GM19035 (cell line): Measurements from ENCODE around the gene MMP11.
"Not testable (repeated sequence)": the region's sequence is repeated elsewhere in the genome, so short reads cannot be mapped to it uniquely, and the experiment has no call there.

ENCODE experiments used
- ATAC-seq: cut with Tn5 transposase; IDR thresholded peaks from one replicate; pipeline ENCODE4 v1.9.1; 2021; ENCODE audit not compliant: unreplicated experiment

The MMP11 gene

GRCh38 chr22:23772649-23773473 is at the start of gene MMP11:
Gene MMP11, plus strand, starts transcription at chr22:23772849. Its CDS starts 22 bp downstream, at chr22:23772871.
- no peak for ATAC-seq

- ATAC-seq = not testable (repeated sequence)
Measured at GRCh38 chr22:23728108-23728507, 44.5 kb upstream of the MMP11 start.

- no peak for ATAC-seq
Measured at GRCh38 chr22:23737696-23738095, 35.0 kb upstream of the MMP11 start.

GRCh38 chr22:23742505-23743264 is 30.0 kb upstream of the MMP11 start:
- no peak for ATAC-seq

- ATAC-seq = no peak
Measured at GRCh38 chr22:23743303-23743705, 29.3 kb upstream of the MMP11 start.

- no peak for ATAC-seq
Measured at GRCh38 chr22:23744001-23744400, 28.6 kb upstream of the MMP11 start.

GRCh38 chr22:23744485-23744884 is 28.2 kb upstream of the MMP11 start:
- ATAC-seq = no peak

GRCh38 chr22:23745791-23746190 is 26.9 kb upstream of the MMP11 start:
- no peak for ATAC-seq

- ATAC-seq = no peak
Measured at GRCh38 chr22:23749841-23750301, 22.8 kb upstream of the MMP11 start.

- ATAC-seq = no peak
Measured at GRCh38 chr22:23750367-23750713, 22.3 kb upstream of the MMP11 start.

GRCh38 chr22:23750714-23751440 is 21.8 kb upstream of the MMP11 start, which contains the start of gene ZNF70:
Gene ZNF70, minus strand, starts transcription at chr22:23751112. Its CDS starts 5,972 bp downstream, at chr22:23745140.
- peak; percentile 75 for ATAC-seq

- peak; percentile 11 for ATAC-seq
Measured at GRCh38 chr22:23751441-23751996, 21.1 kb upstream of the MMP11 start.

- no peak for ATAC-seq
Measured at GRCh38 chr22:23752090-23752691, 20.5 kb upstream of the MMP11 start.

GRCh38 chr22:23752750-23753149 is 19.9 kb upstream of the MMP11 start:
- no peak for ATAC-seq

GRCh38 chr22:23753385-23753784 is 19.3 kb upstream of the MMP11 start:
- ATAC-seq = no peak

GRCh38 chr22:23754220-23754919 is 18.3 kb upstream of the MMP11 start, which contains the start of gene VPREB3:
Gene VPREB3, minus strand, starts transcription at chr22:23754425. Its CDS starts 62 bp downstream, at chr22:23754363.
- ATAC-seq = no peak

GRCh38 chr22:23754980-23755636 is 17.5 kb upstream of the MMP11 start:
- ATAC-seq = no peak

- no peak for ATAC-seq
Measured at GRCh38 chr22:23755711-23756110, 16.9 kb upstream of the MMP11 start.

GRCh38 chr22:23756891-23757290 is 15.8 kb upstream of the MMP11 start:
- no peak for ATAC-seq
